Mesothelial cell of epicardium (in vitro differentiated cells): ENCODE data around the gene ANO10. TPM values are rescaled to one million over a fixed set of nuclear protein-coding genes. Genes with fewer than 3 reads are reported as not detected.

ENCODE experiments used
- DNase-seq, 2 experiments: peaks; one replicate each; pipeline ENCODE4 v3.0.0; 2021; ENCODE audit warnings: low spot score in 2 of 2; ENCODE audit not compliant: unreplicated experiment in 2 of 2
- H3K27ac Mint-ChIP-seq: 2 replicates; pipeline ENCODE4 v1.8.0; 2021; ENCODE audit warnings: mixed read lengths
- H3K27me3 Mint-ChIP-seq: 2 replicates; pipeline ENCODE4 v1.8.0; 2021; ENCODE audit warnings: low read depth, mixed read lengths
- H3K36me3 Mint-ChIP-seq: 2 replicates; pipeline ENCODE4 v1.8.0; 2021; ENCODE audit warnings: mixed read lengths
- H3K4me1 Mint-ChIP-seq: 2 replicates; pipeline ENCODE4 v1.8.0; 2021; ENCODE audit warnings: mixed read lengths
- H3K4me3 Mint-ChIP-seq: 2 replicates; pipeline ENCODE4 v1.8.0; 2021; ENCODE audit warnings: mild to moderate bottlenecking, moderate library complexity, mixed read lengths
- H3K9me3 Mint-ChIP-seq: 2 replicates; pipeline ENCODE4 v1.8.0; 2021; ENCODE audit warnings: mixed read lengths
- CTCF ChIP-seq: fragments of 200-600 bp; sonication (generic); IDR thresholded peaks from one replicate; pipeline ENCODE4 v1.5.0; 2021; ENCODE audit warnings: antibody characterized with exemption; ENCODE audit not compliant: unreplicated experiment
- total RNA-seq: library from RNA; stranded (reverse); gene quantifications from 3 replicates; pipeline ENCODE4 v1.2.1, GENCODE V29; 2021

ANO10 gene
- total RNA-seq, 1 donor from 2014 or later, result 29.8 TPM

GRCh38 chr3:43426388-43426787 lies 195.4 kb downstream of the ANO10 start:
- H3K27ac Mint-ChIP-seq, result no peak overlapping the region
- no peaks in the 10 kb centered on the region for H3K27me3 Mint-ChIP-seq
- no peak for DNase-seq
- H3K36me3 Mint-ChIP-seq, result peaks cover 15% of the 10 kb centered on the region
- TF ChIP-seq CTCF, result no peak
- no peaks in the 10 kb centered on the region for H3K4me1 Mint-ChIP-seq
- no peak overlapping the region for H3K4me3 Mint-ChIP-seq
- H3K9me3 Mint-ChIP-seq, result peaks cover 12% of the 10 kb centered on the region

GRCh38 chr3:43425829-43426228 lies 196.0 kb downstream of the ANO10 start:
- no peak for DNase-seq
- peaks cover 14% of the 10 kb centered on the region for H3K36me3 Mint-ChIP-seq

DNA sequence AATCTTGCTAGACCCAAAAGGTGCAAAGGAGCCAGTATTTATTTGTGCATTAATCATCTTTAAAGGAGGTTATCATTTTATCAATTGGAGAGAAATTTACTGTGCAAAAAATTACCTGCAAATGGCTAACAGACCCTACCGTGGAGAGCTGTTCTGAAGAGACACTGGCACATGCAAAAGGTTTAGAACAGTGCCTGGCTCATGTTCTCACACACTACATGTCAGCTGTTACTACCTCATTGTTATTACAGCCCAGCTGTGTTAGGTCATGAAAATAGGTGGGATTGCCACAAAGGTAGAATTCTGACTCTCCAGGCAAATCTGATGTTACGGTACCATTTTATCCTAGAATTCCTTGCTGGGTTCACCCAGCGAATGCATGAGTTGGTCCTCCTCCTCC lies 198.2 kb downstream of the ANO10 start:
- Mint-ChIP-seq H3K27ac (no peak overlapping the region), H3K27me3 (no peaks in the 10 kb centered on the region), H3K36me3 (peaks cover 18% of the 10 kb centered on the region), H3K4me3 (no peak overlapping the region), H3K9me3 (peaks cover 15% of the 10 kb centered on the region), H3K4me1 (no peaks in the 10 kb centered on the region)
- no peak for TF ChIP-seq CTCF
- no peak for DNase-seq

More at GRCh38 chr3:43425829-43426228, 196.0 kb downstream of the ANO10 start:
- H3K4me1 Mint-ChIP-seq, result no peaks in the 10 kb centered on the region
- no peak overlapping the region for H3K27ac Mint-ChIP-seq
- no peaks in the 10 kb centered on the region for H3K27me3 Mint-ChIP-seq
- peaks cover 10% of the 10 kb centered on the region for H3K9me3 Mint-ChIP-seq
- no peak overlapping the region for H3K4me3 Mint-ChIP-seq
- no peak for TF ChIP-seq CTCF

DNA sequence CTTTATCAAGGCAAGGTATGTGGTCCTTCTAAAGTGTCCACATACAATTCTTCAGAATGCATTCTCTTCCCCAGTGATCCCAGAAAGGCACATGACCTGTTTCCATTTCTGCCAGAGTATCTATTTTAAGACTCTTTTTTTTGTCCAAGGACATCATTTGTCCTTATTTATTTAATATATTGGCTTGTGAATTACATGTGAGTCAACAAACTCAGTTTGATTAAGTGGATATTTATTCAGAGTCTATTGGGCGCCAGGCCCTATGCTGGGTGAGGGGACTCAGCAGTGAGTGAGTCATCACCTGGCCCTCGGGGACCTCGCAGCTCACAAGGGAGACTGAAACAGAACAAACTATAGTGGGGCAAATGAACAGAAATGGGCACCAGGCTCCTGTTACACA lies 198.7 kb downstream of the ANO10 start:
- no peak overlapping the region for H3K4me3 Mint-ChIP-seq
- no peaks in the 10 kb centered on the region for H3K27me3 Mint-ChIP-seq
- DNase-seq, result no peak
- no peak overlapping the region for H3K27ac Mint-ChIP-seq
- H3K9me3 Mint-ChIP-seq, result peaks cover 15% of the 10 kb centered on the region
- peaks cover 18% of the 10 kb centered on the region for H3K36me3 Mint-ChIP-seq
- H3K4me1 Mint-ChIP-seq, result no peaks in the 10 kb centered on the region
- no peak for TF ChIP-seq CTCF

GRCh38 chr3:43418601-43419272 lies 203.1 kb downstream of the ANO10 start:
- peaks cover 9% of the 10 kb centered on the region for H3K4me1 Mint-ChIP-seq
- no peak for TF ChIP-seq CTCF
- H3K27me3 Mint-ChIP-seq, result no peaks in the 10 kb centered on the region
- no peak for DNase-seq
- peaks cover 7% of the 10 kb centered on the region for H3K36me3 Mint-ChIP-seq
- H3K4me3 Mint-ChIP-seq, result no peak overlapping the region
- no peak overlapping the region for H3K27ac Mint-ChIP-seq
- peaks cover 5% of the 10 kb centered on the region for H3K9me3 Mint-ChIP-seq

GRCh38 chr3:43417133-43417532 lies 204.7 kb downstream of the ANO10 start:
- peaks cover 5% of the 10 kb centered on the region for H3K36me3 Mint-ChIP-seq
- no peak overlapping the region for H3K4me3 Mint-ChIP-seq
- H3K27ac Mint-ChIP-seq, result no peak overlapping the region
- DNase-seq, result no peak
- peaks cover 12% of the 10 kb centered on the region for H3K4me1 Mint-ChIP-seq
- H3K27me3 Mint-ChIP-seq, result no peaks in the 10 kb centered on the region
- no peak for TF ChIP-seq CTCF
- peaks cover 5% of the 10 kb centered on the region for H3K9me3 Mint-ChIP-seq
